Measurements from ENCODE around the gene STING1. TPM values are rescaled to one million over a fixed set of nuclear protein-coding genes. Genes with fewer than 3 reads are reported as not detected.
"Not testable (repeated sequence)": the region's sequence is repeated elsewhere in the genome, so short reads cannot be mapped to it uniquely, and the experiment has no call there.

The STING1 gene
- total RNA-seq, 4 donors from 2014 or later, result 10.1 to 12.5 (median 10.9) TPM

GRCh38 chr5:139481122-139481533 is 1.4 kb downstream of the STING1 start:
- Histone ChIP-seq H3K27me3 (no peaks in the 10 kb centered on the region), H3K4me1 (peaks cover 9 to 13% of the 10 kb centered on the region in 2 donors), H3K36me3 (no peaks in the 10 kb centered on the region), H3K27ac (peak overlapping the region; percentile 63 to 80 (median 75)), H3K9me3 (no peaks in the 10 kb centered on the region), H3K4me3 (peak overlapping the region; percentile 50 to 51 (median 50))
- DNase-seq, result no peak
- TF ChIP-seq POLR2A (IDR thresholded peaks at IDR 0.05), result no peak
- in situ Hi-C loops (cut with MboI; ENCODE audit: low sequenced_read_pairs in 4 of 4), result no loop called here
- intact Hi-C loops (cut with DNase I; ENCODE audit: low total_unique reads), result no loop called here
- no peak for ATAC-seq

DNA sequence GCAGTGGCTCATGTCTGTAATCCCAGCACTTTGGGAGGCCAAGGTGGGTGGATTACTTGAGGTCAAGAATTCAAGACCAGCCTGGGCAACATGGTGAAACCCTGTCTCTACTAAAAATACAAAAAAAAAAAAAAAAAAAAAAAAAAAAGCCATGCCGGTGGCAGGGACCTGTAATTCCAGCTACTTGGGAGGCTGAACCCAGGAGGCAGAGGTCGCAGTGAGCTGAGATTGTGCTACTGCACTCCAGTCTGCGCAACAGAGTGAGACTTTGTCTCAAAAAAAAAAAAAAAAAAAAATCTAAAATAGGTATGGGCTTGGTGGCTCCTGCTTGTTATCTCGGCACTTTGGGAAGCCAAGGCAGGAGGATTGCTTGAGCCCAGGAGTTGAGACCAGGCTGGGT is 2.8 kb downstream of the STING1 start:
- H3K36me3 ChIP-seq; intact Hi-C loops (cut with DNase I; ENCODE audit: low total_unique reads); H3K27ac ChIP-seq: not testable (repeated sequence)

GRCh38 chr5:139478657-139479423 is 3.7 kb downstream of the STING1 start:
- H3K4me3 ChIP-seq; in situ Hi-C loops (cut with MboI; ENCODE audit: low sequenced_read_pairs in 4 of 4); H3K9me3 ChIP-seq; H3K27ac ChIP-seq; ATAC-seq; H3K36me3 ChIP-seq; H3K27me3 ChIP-seq; intact Hi-C loops (cut with DNase I; ENCODE audit: low total_unique reads); DNase-seq: not testable (repeated sequence)
- peaks cover 19 to 22% of the 10 kb centered on the region in 2 donors for H3K4me1 ChIP-seq

More for the DNA sequence above, 2.8 kb downstream of the STING1 start:
- peaks cover 16 to 19% of the 10 kb centered on the region in 2 donors for H3K4me1 ChIP-seq
- ATAC-seq; H3K4me3 ChIP-seq; H3K27me3 ChIP-seq; H3K9me3 ChIP-seq; in situ Hi-C loops (cut with MboI; ENCODE audit: low sequenced_read_pairs in 4 of 4); DNase-seq: not testable (repeated sequence)

- in situ Hi-C loops (cut with MboI; ENCODE audit: low sequenced_read_pairs in 4 of 4) (no loop called here), intact Hi-C loops (cut with DNase I; ENCODE audit: low total_unique reads) (no loop called here)
- no peak for DNase-seq
- no peak overlapping the region for H3K4me3 ChIP-seq
- TF ChIP-seq, protein P1, sequence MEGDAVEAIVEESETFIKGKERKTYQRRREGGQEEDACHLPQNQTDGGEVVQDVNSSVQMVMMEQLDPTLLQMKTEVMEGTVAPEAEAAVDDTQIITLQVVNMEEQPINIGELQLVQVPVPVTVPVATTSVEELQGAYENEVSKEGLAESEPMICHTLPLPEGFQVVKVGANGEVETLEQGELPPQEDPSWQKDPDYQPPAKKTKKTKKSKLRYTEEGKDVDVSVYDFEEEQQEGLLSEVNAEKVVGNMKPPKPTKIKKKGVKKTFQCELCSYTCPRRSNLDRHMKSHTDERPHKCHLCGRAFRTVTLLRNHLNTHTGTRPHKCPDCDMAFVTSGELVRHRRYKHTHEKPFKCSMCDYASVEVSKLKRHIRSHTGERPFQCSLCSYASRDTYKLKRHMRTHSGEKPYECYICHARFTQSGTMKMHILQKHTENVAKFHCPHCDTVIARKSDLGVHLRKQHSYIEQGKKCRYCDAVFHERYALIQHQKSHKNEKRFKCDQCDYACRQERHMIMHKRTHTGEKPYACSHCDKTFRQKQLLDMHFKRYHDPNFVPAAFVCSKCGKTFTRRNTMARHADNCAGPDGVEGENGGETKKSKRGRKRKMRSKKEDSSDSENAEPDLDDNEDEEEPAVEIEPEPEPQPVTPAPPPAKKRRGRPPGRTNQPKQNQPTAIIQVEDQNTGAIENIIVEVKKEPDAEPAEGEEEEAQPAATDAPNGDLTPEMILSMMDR (IDR thresholded peaks at IDR 0.05 in 4 of 5, conservative IDR thresholded peaks at IDR 0.05 in 1 of 5), result no peak
- no peak for TF ChIP-seq POLR2A (IDR thresholded peaks at IDR 0.05)
- H3K9me3 ChIP-seq, result no peaks in the 10 kb centered on the region
- peaks cover 12 to 28% of the 10 kb centered on the region in 2 donors for H3K4me1 ChIP-seq
- no peak for ATAC-seq
- no peaks in the 10 kb centered on the region for H3K36me3 ChIP-seq
- H3K27ac ChIP-seq, result peak overlapping the region in 1 of 4 donors; percentile 50
- no peaks in the 10 kb centered on the region for H3K27me3 ChIP-seq
Measured at GRCh38 chr5:139475865-139476617, 6.5 kb downstream of the STING1 start.

GRCh38 chr5:139474890-139475791 is 7.4 kb downstream of the STING1 start:
- peak overlapping the region in 2 of 4 donors; percentile 9 to 50 for H3K27ac ChIP-seq
- ATAC-seq (peak; percentile 57 to 58), DNase-seq (peak; percentile 15 to 45)
- peak overlapping the region in 1 of 4 donors; percentile 25 for H3K4me3 ChIP-seq
- H3K9me3 ChIP-seq, result no peaks in the 10 kb centered on the region
- intact Hi-C loops (cut with DNase I; ENCODE audit: low total_unique reads), result no loop called here
- H3K36me3 ChIP-seq, result no peaks in the 10 kb centered on the region
- TF ChIP-seq POLR2A (IDR thresholded peaks at IDR 0.05), result no peak
- TF ChIP-seq, protein P1 (IDR thresholded peaks at IDR 0.05 in 4 of 5, conservative IDR thresholded peaks at IDR 0.05 in 1 of 5), result no peak
- peaks cover 12 to 24% of the 10 kb centered on the region in 2 donors for H3K4me1 ChIP-seq
- H3K27me3 ChIP-seq, result no peaks in the 10 kb centered on the region
- in situ Hi-C loops (cut with MboI; ENCODE audit: low sequenced_read_pairs in 4 of 4), result no loop called here

Data from gastrocnemius medialis (tissue), 4 donors.